HFF-Myc (cell line): ENCODE measurements around the gene ZNF423.

Experiments used
- DNase-seq: peaks from one replicate; pipeline ENCODE4 v3.0.0-alpha.2; 2011; ENCODE audit warnings: low read depth; ENCODE audit errors: extremely low read depth
- H3K4me3 ChIP-seq: replicated peaks from 2 replicates; pipeline ENCODE4 v1.5.1; 2011; ENCODE audit warnings: low read depth, mild to moderate bottlenecking, control low read depth, low read length
- TF ChIP-seq, protein P1 (sequence below): IDR thresholded peaks from 2 replicates; pipeline ENCODE4 v1.5.1; 2012; ENCODE audit warnings: mild to moderate bottlenecking, low read depth, low read length, control low read depth; ENCODE audit errors: missing control alignments

The ZNF423 gene

DNA sequence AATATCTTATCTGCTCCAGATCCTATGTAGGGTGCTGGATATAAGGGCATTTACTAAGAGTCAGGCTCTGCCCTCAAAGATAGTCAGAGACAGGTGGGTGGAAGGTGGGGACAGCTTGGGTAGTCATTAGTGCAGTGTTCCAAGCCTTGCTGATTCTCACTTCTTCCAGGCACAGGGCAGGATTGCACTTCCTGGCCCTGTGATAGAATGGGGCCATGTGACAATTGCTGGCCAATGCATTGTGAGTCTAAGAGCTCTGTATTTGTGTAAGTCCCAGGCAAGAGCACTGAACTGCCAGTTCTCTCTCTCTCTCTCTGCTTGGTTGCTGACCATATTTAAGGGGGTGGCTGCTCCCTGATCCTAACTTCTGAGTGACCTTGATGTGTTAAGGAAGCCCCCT is 370.2 kb downstream of the ZNF423 start:
- no peak for DNase-seq
- no peak overlapping the region for H3K4me3 ChIP-seq
- TF ChIP-seq, protein P1, sequence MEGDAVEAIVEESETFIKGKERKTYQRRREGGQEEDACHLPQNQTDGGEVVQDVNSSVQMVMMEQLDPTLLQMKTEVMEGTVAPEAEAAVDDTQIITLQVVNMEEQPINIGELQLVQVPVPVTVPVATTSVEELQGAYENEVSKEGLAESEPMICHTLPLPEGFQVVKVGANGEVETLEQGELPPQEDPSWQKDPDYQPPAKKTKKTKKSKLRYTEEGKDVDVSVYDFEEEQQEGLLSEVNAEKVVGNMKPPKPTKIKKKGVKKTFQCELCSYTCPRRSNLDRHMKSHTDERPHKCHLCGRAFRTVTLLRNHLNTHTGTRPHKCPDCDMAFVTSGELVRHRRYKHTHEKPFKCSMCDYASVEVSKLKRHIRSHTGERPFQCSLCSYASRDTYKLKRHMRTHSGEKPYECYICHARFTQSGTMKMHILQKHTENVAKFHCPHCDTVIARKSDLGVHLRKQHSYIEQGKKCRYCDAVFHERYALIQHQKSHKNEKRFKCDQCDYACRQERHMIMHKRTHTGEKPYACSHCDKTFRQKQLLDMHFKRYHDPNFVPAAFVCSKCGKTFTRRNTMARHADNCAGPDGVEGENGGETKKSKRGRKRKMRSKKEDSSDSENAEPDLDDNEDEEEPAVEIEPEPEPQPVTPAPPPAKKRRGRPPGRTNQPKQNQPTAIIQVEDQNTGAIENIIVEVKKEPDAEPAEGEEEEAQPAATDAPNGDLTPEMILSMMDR, result no peak

DNA sequence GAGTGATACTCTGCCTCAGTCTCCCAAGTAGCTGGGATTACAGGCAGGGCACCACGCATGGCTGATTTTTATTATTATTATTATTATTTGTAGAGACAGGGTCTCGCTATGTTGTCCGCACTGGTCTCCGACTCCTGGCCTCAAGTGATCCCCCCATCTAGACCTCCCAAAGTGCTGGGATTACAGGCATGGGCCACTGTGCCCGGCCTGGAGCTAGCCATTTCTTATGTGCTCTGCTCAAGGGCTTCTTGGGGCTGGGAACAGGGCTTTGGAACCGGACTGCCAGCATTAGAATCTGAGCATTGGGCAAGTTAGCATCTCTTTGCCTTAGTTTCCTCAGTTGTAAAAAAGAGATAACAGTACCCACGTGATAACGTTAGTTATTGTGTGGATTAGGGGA is 371.0 kb downstream of the ZNF423 start:
- H3K4me3 ChIP-seq, result no peak overlapping the region
- DNase-seq, result no peak
- TF ChIP-seq, protein P1, result no peak

DNA sequence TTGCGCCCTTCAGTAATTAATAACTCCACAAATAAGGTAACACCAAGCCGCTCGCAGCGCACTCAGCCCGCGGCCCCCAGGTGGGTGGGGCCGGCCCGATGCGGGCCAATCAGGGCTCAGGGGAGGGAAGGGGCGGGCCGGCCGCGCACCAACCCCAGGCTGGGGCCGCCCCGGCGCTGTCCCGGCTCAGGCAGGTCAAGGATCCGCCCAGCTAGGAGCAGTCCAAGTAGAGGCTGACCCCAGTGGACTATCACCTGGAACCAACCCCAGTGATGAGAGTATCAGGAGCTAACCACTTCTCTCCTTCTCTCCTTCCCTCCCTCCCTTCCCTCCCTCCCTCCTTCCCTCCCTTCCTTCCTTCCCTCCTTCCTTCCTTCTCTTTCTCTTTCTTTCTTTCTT is 371.5 kb downstream of the ZNF423 start:
- TF ChIP-seq, protein P1, result no peak
- no peak overlapping the region for H3K4me3 ChIP-seq
- no peak for DNase-seq

DNA sequence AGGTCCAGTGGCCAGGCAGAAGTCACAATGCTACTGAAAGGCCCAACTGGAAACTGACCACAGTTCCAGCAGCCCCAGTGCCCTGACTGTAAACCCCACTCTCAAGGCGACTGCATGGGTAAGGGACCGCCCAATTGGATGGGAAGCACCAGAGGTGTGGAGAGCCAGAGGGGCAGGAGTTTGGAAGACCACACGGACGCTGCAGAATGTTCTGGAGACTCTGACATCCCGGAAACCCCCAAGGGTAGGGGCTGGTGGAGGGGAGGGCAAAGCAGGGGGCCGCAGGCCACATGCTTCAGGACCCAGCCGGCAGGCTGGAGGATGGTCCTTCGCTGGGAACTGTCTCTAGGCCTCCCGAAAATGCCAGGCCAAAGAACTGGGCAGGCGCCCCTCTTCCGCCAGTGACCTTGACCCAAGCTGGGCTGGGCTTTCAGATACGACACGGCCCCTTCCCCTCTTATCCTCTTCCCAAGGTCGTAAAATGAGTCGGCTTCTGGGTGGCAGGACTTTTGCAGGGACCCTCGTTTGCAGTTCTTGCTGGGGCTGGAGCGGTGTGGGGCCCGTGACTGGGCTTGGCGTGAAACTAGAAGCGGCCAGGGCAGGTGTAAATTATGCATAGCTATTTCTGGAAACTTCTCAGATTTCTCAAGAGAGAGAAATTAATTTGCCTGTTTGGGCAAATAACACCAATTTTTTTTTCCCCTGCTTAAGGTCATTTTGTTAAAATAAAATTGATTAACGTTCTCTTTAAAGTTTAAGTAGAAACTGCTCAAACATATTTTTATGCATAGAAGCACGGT is 372.1 kb downstream of the ZNF423 start:
- TF ChIP-seq, protein P1, result no peak
- no peak for DNase-seq
- no peak overlapping the region for H3K4me3 ChIP-seq

DNA sequence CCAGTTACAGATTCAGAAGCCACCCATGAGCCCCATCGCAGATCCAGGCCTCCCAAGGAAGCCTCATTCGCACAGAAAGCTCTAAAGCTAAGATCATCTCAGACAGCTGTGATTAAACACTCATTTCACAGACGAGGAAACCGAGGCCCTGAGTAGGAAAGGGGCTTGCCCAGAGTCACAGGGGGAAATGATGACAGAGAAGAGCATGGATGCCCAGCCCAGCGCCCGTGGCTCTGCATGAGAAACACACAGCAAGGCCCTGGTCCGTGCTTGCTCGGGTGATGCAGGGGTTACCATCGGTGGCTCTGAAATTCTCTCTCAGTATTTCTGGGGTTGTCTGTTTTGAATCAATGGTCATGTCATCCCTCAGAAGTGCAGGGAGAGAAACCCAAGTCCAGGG is 372.7 kb downstream of the ZNF423 start:
- no peak for DNase-seq
- TF ChIP-seq, protein P1, result no peak
- no peak overlapping the region for H3K4me3 ChIP-seq

DNA sequence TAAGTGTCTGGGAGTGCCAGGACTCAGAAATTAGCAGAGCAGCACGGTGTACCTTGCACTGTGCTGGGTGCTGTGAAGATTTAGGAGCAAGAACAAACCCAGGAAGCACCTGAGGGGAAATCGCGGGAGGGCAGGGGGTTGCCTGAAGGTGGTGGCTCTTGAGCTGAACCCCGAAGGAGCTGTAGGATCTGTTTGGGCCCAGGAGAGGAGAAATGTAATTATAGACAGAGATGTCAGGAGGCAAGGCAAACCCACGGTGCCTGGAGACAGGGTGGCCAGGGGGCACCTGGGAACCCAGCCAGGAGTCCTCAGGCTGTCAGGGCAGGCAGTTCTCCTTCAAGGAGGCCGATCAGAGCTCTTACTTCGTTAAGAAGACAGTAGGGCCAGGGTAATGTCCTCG is 373.2 kb downstream of the ZNF423 start:
- DNase-seq, result no peak
- TF ChIP-seq, protein P1, result no peak
- no peak overlapping the region for H3K4me3 ChIP-seq

DNA sequence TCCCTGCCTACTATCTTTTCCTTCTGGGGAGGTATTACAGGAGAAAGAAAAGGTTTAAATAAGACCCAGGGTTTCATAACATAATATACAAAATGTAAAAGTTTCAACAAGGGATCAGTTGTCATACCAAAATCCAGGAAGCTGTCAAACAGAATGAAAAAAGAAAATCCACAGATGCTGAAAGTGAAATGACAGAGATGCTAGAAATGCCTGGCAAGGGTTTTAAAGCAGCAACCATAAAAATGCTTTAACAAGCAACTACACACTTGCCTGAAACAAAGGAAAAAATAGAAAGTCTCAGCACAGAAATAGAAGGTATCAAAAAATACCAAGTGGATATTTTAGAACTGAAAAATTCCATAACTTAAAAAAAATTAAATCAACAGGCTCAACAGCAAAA is 377.3 kb downstream of the ZNF423 start:
- TF ChIP-seq, protein P1, result no peak
- DNase-seq, result no peak
- no peak overlapping the region for H3K4me3 ChIP-seq
